OCI-LY3 (cell line): ENCODE data around the gene ZCCHC4.

Experiments used
- EZH2phosphoT487 ChIP-seq: fragments of 200-600 bp; shearing (Covaris generic); IDR thresholded peaks from 2 replicates; pipeline ENCODE4 v1.6.1; 2018; ENCODE audit warnings: antibody characterized with exemption, mixed run types, low read depth
- TF ChIP-seq, protein P1 (sequence below): fragments of 200-600, 300-600 bp; sonication (generic); IDR thresholded peaks from 2 replicates; pipeline ENCODE4 v1.5.1; 2014; ENCODE audit warnings: antibody characterized with exemption, low read length, low read depth

DNA sequence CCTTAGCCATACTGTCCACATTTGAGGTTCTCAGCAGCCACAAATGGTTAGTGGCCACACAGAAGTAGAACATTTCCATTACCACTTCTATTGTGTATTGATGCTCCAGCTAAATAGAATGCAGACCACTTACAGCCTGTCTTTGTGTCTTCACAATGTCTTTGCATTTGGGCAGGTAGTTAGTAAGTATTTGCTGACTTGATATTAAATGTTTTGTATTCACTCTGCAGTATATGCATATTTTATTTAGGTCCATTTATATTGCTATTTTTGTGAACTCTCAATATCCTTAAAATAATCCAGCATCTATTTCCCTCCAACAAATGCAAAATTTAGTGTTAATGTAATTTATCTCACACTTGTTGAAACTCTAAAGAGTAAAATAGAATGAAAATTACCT lies 91.1 kb downstream of the ZCCHC4 start:
- TF ChIP-seq, protein P1, sequence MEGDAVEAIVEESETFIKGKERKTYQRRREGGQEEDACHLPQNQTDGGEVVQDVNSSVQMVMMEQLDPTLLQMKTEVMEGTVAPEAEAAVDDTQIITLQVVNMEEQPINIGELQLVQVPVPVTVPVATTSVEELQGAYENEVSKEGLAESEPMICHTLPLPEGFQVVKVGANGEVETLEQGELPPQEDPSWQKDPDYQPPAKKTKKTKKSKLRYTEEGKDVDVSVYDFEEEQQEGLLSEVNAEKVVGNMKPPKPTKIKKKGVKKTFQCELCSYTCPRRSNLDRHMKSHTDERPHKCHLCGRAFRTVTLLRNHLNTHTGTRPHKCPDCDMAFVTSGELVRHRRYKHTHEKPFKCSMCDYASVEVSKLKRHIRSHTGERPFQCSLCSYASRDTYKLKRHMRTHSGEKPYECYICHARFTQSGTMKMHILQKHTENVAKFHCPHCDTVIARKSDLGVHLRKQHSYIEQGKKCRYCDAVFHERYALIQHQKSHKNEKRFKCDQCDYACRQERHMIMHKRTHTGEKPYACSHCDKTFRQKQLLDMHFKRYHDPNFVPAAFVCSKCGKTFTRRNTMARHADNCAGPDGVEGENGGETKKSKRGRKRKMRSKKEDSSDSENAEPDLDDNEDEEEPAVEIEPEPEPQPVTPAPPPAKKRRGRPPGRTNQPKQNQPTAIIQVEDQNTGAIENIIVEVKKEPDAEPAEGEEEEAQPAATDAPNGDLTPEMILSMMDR = no peak
- TF ChIP-seq EZH2phosphoT487 = no peak
